ENCODE measurements around the gene CLIP4.

CLIP4 gene

DNA sequence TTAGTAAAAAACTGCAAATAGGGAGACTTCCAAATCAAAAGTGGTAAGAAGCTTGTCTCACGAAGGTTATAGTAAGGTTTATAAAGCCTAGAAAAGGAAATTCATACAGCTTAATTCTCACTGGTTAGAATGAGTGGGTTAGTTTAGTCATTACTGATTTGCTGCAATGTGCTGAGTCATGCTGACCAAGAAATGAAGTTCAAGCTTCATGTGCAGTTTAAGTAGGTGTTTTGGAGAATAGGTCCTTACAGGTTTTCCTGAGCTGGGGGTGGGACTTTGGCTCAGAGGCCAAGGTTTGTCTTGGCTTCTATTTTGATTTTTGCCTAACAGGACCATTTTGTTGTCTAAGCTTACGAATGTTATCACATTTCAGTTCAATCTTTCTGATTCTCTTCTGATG lies 15.1 kb downstream of the CLIP4 start:
- H3K4me3 ChIP-seq (ENCODE audit: low read depth, low read length) = no peak overlapping the region
- peak; percentile 85 for DNase-seq (ENCODE audit: low read depth)
- TF ChIP-seq, protein P1, sequence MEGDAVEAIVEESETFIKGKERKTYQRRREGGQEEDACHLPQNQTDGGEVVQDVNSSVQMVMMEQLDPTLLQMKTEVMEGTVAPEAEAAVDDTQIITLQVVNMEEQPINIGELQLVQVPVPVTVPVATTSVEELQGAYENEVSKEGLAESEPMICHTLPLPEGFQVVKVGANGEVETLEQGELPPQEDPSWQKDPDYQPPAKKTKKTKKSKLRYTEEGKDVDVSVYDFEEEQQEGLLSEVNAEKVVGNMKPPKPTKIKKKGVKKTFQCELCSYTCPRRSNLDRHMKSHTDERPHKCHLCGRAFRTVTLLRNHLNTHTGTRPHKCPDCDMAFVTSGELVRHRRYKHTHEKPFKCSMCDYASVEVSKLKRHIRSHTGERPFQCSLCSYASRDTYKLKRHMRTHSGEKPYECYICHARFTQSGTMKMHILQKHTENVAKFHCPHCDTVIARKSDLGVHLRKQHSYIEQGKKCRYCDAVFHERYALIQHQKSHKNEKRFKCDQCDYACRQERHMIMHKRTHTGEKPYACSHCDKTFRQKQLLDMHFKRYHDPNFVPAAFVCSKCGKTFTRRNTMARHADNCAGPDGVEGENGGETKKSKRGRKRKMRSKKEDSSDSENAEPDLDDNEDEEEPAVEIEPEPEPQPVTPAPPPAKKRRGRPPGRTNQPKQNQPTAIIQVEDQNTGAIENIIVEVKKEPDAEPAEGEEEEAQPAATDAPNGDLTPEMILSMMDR (conservative IDR thresholded peaks at IDR 0.05; ENCODE audit: low read depth, low read length) = no peak

DNA sequence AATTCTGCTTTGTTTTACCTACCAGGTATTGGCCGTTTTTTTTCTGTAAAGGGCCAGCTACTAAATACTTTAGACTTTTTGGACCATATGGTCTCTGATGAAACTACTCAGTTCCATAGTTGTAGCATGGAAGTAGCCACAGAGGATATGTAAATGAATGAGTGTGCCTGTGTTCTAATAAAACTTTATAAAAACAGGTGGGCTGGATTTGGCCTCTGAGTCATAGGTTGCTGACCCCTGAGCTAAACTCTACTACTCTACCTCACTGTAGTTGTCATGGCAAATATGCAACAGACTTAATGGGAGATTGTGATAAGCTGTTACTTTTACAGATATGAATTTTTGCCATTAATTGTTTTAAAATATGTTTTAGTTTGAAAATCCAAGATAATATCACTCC lies 19.7 kb downstream of the CLIP4 start:
- no peak for DNase-seq (ENCODE audit: low read depth)
- TF ChIP-seq, protein P1 (conservative IDR thresholded peaks at IDR 0.05; ENCODE audit: low read depth, low read length) = no peak
- no peak overlapping the region for H3K4me3 ChIP-seq (ENCODE audit: low read depth, low read length)

DNA sequence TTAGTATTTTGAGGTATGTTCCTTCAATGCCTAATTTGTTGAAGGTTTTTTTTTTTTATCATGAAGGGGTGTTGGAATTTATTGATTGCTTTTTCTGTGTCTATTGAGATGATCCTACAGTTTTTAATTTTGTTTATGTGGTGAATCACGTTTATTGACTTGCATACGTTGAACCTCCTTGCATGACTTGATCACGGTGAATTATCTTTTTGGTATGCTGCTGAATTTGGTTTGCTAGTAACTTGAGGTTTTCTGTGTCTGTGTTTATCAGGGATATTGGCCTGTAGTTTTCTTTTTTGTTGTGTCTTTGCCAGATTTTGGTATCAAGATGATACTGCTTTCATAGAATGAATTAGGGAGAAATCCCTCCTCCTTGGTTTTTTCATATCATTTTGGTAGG lies 23.9 kb downstream of the CLIP4 start:
- TF ChIP-seq, protein P1 (conservative IDR thresholded peaks at IDR 0.05; ENCODE audit: low read depth, low read length) = no peak
- no peak overlapping the region for H3K4me3 ChIP-seq (ENCODE audit: low read depth, low read length)
- DNase-seq (ENCODE audit: low read depth) = peak; percentile 50

DNA sequence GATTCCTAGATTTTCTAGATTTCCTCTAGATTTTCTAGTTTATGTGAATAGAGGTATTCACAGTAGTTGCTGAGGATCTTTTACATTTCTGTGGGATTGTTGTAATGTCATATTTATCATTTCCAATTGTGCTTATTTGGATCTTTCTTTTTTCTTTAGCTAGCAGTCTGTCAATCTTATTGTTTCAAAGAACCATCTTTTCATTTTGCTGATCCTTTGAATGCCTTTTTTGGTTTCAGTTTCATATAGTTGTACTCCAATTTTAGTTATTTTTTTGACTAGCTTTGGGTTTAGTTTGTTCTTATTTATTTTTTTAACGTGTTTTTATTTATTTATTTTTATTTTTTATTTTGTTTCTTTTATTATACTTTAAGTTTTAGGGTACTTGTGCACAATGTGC lies 24.5 kb downstream of the CLIP4 start:
- TF ChIP-seq, protein P1 (conservative IDR thresholded peaks at IDR 0.05; ENCODE audit: low read depth, low read length) = no peak
- no peak for DNase-seq (ENCODE audit: low read depth)
- H3K4me3 ChIP-seq (ENCODE audit: low read depth, low read length) = no peak overlapping the region

DNA sequence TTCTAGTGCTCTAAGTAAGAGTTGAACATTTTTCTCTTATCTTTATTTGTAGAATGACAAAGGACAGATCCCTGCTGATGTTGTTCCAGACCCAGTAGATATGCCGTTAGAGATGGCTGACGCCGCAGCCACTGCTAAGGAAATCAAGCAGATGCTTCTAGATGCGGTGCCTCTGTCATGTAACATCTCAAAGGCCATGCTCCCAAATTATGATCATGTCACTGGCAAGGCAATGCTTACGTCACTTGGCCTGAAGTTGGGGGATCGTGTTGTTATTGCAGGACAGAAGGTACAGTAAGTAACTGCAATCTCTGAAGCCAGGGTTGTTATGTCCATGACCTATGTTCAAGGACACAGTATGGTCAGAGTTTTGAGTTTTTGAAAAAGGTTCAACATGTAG lies 28.4 kb downstream of the CLIP4 start:
- TF ChIP-seq, protein P1 (conservative IDR thresholded peaks at IDR 0.05; ENCODE audit: low read depth, low read length) = no peak
- no peak for DNase-seq (ENCODE audit: low read depth)
- no peak overlapping the region for H3K4me3 ChIP-seq (ENCODE audit: low read depth, low read length)

DNA sequence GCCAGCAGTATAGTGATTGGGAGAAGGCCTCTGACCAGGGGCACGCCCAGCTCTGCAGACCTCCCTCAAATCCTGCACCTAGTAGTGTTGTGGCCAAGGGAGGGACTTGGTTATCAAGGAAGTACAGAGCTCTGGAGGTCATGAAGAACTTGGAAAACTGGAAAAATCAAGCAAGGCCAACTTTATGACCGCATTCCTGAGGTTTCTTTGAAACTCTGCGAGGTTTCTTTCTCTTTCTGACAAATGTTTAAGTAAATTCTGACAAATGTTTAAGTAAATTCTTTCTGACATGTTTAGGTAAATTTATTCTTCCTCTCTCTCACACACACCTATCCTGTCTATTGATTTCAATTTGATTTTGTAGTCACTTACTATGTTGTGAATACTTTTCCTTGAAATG lies 31.0 kb downstream of the CLIP4 start:
- DNase-seq (ENCODE audit: low read depth) = no peak
- TF ChIP-seq, protein P1 (conservative IDR thresholded peaks at IDR 0.05; ENCODE audit: low read depth, low read length) = no peak
- no peak overlapping the region for H3K4me3 ChIP-seq (ENCODE audit: low read depth, low read length)

DNA sequence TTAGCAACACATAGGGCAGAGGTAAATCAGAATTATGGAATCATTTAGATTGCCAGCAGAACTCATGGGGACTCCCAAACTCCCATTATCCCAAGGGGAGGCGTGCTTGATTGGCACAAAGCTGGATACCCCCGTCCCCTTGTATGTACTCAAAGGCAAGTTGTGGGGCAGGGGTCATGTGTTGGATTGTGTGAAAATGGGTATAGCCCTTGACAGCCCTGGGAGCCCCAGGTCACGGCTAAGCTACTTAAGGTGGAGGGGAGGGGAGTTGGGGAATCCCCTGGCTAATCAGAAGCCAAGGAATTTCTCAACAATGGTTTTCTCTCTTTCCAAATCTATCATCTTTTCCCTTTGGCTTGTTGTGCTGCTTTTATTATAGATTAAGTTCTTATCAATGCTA lies 32.7 kb downstream of the CLIP4 start:
- TF ChIP-seq, protein P1 (conservative IDR thresholded peaks at IDR 0.05; ENCODE audit: low read depth, low read length) = no peak
- H3K4me3 ChIP-seq (ENCODE audit: low read depth, low read length) = no peak overlapping the region
- DNase-seq (ENCODE audit: low read depth) = no peak
